Measurements from ENCODE around the gene RNF168. TPM values are rescaled to one million over a fixed set of nuclear protein-coding genes. Genes with fewer than 3 reads are reported as not detected.
A peak's percentile ranks its signal among the peaks of the same experiment; 100 is the strongest.
"Not testable (repeated sequence)": the region's sequence is repeated elsewhere in the genome, so short reads cannot be mapped to it uniquely, and the experiment has no call there.

Gene RNF168
- total RNA-seq, 4 donors from 2014 or later, result 23.6 to 26.2 (median 24.9) TPM

GRCh38 chr3:196531418-196531817, 27.9 kb upstream of the RNF168 start:
- WGBS, 2 donors, result 72 to 92% methylated on average over 4 of the region's 4 CpGs
- DNase-seq (ENCODE audit: low spot score in 2 of 2), result no peak
- TF ChIP-seq EP300 (IDR thresholded peaks at IDR 0.05) (no peak), POLR2A (IDR thresholded peaks at IDR 0.05) (no peak), CTCF (IDR thresholded peaks at IDR 0.05) (no peak)

GRCh38 chr3:196528639-196529233, 25.2 kb upstream of the RNF168 start:
- peaks cover 0 to 9% of the 10 kb centered on the region in 2 donors for H3K27me3 ChIP-seq
- H3K4me1 ChIP-seq, result peaks cover 0 to 8% (median 0%) of the 10 kb centered on the region in 4 donors
- peak in 1 of 2 donors; percentile 27 for DNase-seq (ENCODE audit: low spot score in 2 of 2)
- 6 to 33% methylated on average over 14 to 51 of the region's 52 CpGs for WGBS, 2 donors
- H3K4me3 ChIP-seq, result peak overlapping the region; percentile 15 to 52 (median 27)
- TF ChIP-seq CTCF (IDR thresholded peaks at IDR 0.05) (peak; percentile 52 to 78 (median 77)), EP300 (IDR thresholded peaks at IDR 0.05) (no peak)
- no peaks in the 10 kb centered on the region for H3K9me3 ChIP-seq
- H3K36me3 ChIP-seq, result no peaks in the 10 kb centered on the region
- peak overlapping the region in 2 of 4 donors; percentile 15 to 56 for H3K27ac ChIP-seq

More at GRCh38 chr3:196531418-196531817, 27.9 kb upstream of the RNF168 start:
- no peaks in the 10 kb centered on the region for H3K36me3 ChIP-seq
- no peak overlapping the region for H3K27ac ChIP-seq
- no peaks in the 10 kb centered on the region for H3K9me3 ChIP-seq
- peaks cover 0 to 8% (median 0%) of the 10 kb centered on the region in 4 donors for H3K4me1 ChIP-seq
- H3K4me3 ChIP-seq, result no peak overlapping the region
- peaks cover 0 to 9% of the 10 kb centered on the region in 2 donors for H3K27me3 ChIP-seq

GRCh38 chr3:196525141-196525540, 21.6 kb upstream of the RNF168 start:
- Histone ChIP-seq H3K4me3 (no peak overlapping the region), H3K36me3 (no peaks in the 10 kb centered on the region), H3K27ac (no peak overlapping the region), H3K27me3 (no peaks in the 10 kb centered on the region), H3K9me3 (peaks cover 0 to 32% (median 2%) of the 10 kb centered on the region in 4 donors), H3K4me1 (peaks cover 0 to 8% (median 0%) of the 10 kb centered on the region in 4 donors)
- TF ChIP-seq CTCF (IDR thresholded peaks at IDR 0.05) (no peak), EP300 (IDR thresholded peaks at IDR 0.05) (no peak), POLR2A (IDR thresholded peaks at IDR 0.05) (no peak)
- WGBS, 2 donors, result 76 to 82% methylated on average over 4 of the region's 4 CpGs
- DNase-seq (ENCODE audit: low spot score in 2 of 2), result no peak

GRCh38 chr3:196524527-196524926, 21.0 kb upstream of the RNF168 start:
- 51 to 57% methylated on average over 5 of the region's 5 CpGs for WGBS, 2 donors
- DNase-seq (ENCODE audit: low spot score in 2 of 2), result no peak
- Histone ChIP-seq H3K4me1 (peaks cover 0 to 8% (median 0%) of the 10 kb centered on the region in 4 donors), H3K27me3 (no peaks in the 10 kb centered on the region), H3K36me3 (no peaks in the 10 kb centered on the region), H3K9me3 (peaks cover 0 to 38% (median 4%) of the 10 kb centered on the region in 4 donors), H3K4me3 (no peak overlapping the region), H3K27ac (no peak overlapping the region)
- TF ChIP-seq POLR2A (IDR thresholded peaks at IDR 0.05), result no peak
- no peak for TF ChIP-seq EP300 (IDR thresholded peaks at IDR 0.05)
- no peak for TF ChIP-seq CTCF (IDR thresholded peaks at IDR 0.05)

- H3K27ac ChIP-seq, result no peak overlapping the region
- no peaks in the 10 kb centered on the region for H3K36me3 ChIP-seq
- 94% methylated on average over 4 of the region's 4 CpGs for WGBS, 2 donors
- no peak overlapping the region for H3K4me3 ChIP-seq
- H3K4me1 ChIP-seq, result peaks cover 0 to 5% (median 0%) of the 10 kb centered on the region in 4 donors
- H3K27me3 ChIP-seq, result no peaks in the 10 kb centered on the region
- TF ChIP-seq POLR2A (IDR thresholded peaks at IDR 0.05) (no peak), EP300 (IDR thresholded peaks at IDR 0.05) (no peak), CTCF (IDR thresholded peaks at IDR 0.05) (no peak)
- peaks cover 0 to 45% (median 6%) of the 10 kb centered on the region in 4 donors for H3K9me3 ChIP-seq
- no peak for DNase-seq (ENCODE audit: low spot score in 2 of 2)
Measured at GRCh38 chr3:196523841-196524240, 20.3 kb upstream of the RNF168 start.

GRCh38 chr3:196521291-196521690, 17.7 kb upstream of the RNF168 start:
- H3K27me3 ChIP-seq, result not testable (repeated sequence)

More at GRCh38 chr3:196521291-196521690, 17.7 kb upstream of the RNF168 start:
- not testable (repeated sequence) for DNase-seq (ENCODE audit: low spot score in 2 of 2); H3K4me3 ChIP-seq; H3K4me1 ChIP-seq; H3K27ac ChIP-seq; H3K36me3 ChIP-seq
- H3K9me3 ChIP-seq, result peaks cover 0 to 64% (median 6%) of the 10 kb centered on the region in 4 donors
- WGBS, 2 donors, result 83 to 84% methylated on average over 12 of the region's 12 CpGs
